Common myeloid progenitor, CD34-positive (primary cell): ENCODE measurements around the gene PICK1.

ENCODE experiments used
- CTCF ChIA-PET: fragments of 350-600 bp; sonication (Branson Sonifier 250); formaldehyde crosslinking; loops from one replicate; lab custom pipeline; 2021; ENCODE audit warnings: antibody characterized with exemption; lab: Charles Lee
- POLR2A ChIA-PET: fragments of 350-600 bp; sonication (Branson Sonifier 250); formaldehyde crosslinking; loops from one replicate; lab custom pipeline; 2021; ENCODE audit warnings: antibody characterized with exemption; lab: Charles Lee
- DNase-seq, 3 donors: peaks; one replicate each; pipeline versions ENCODE4 v3.0.0 to v3.0.0-alpha.2; 2013
- H3K27ac ChIP-seq, 2 experiments: 1 replicate in 1 of 2; 2 replicates in 1 of 2; pipeline ENCODE4 v1.7.0; 2013; ENCODE audit warnings: inconsistent platforms in 2 of 2, low read length in 2 of 2, mild to moderate bottlenecking in 2 of 2, low read depth in 1 of 2, moderate library complexity in 1 of 2; ENCODE audit not compliant: severe bottlenecking in 2 of 2, insufficient read depth in 1 of 2, poor library complexity in 1 of 2
- H3K27me3 ChIP-seq, 5 experiments: replicated peaks in 2 of 5; 1 replicate in 3 of 5; 2 replicates in 2 of 5; pipeline versions ENCODE4 v1.6.1 to v1.7.0; 2013; ENCODE audit warnings: low read length in 4 of 5, mild to moderate bottlenecking in 2 of 5, moderate library complexity in 2 of 5, inconsistent platforms in 1 of 5; ENCODE audit not compliant: insufficient read depth in 5 of 5, control insufficient read depth in 4 of 5
- H3K36me3 ChIP-seq, 4 experiments: 1 replicate in 2 of 4; 2 replicates in 2 of 4; pipeline versions ENCODE4 v1.6.1 to v1.7.0; 2013; ENCODE audit warnings: low read length in 3 of 4, control low read depth in 1 of 4, mild to moderate bottlenecking in 1 of 4; ENCODE audit not compliant: control insufficient read depth in 4 of 4, insufficient read depth in 4 of 4
- H3K4me1 ChIP-seq, 4 experiments: 1 replicate in 3 of 4; 2 replicates in 1 of 4; pipeline versions ENCODE4 v1.6.1 to v1.7.1; 2013; ENCODE audit warnings: low read length in 3 of 4, mild to moderate bottlenecking in 3 of 4, control low read depth in 1 of 4, inconsistent platforms in 1 of 4, moderate library complexity in 1 of 4; ENCODE audit not compliant: control insufficient read depth in 4 of 4, insufficient read depth in 4 of 4; ENCODE audit errors: control extremely low read depth in 1 of 4
- H3K4me3 ChIP-seq, 7 experiments: 1 replicate in 4 of 7; 2 replicates in 3 of 7; pipeline versions ENCODE4 v1.5.1 to v1.7.0; 2013; ENCODE audit warnings: mild to moderate bottlenecking in 7 of 7, low read length in 6 of 7, moderate library complexity in 6 of 7, inconsistent platforms in 2 of 7, low read depth in 2 of 7, control low read depth in 1 of 7; ENCODE audit not compliant: insufficient read depth in 4 of 7, control insufficient read depth in 1 of 7; ENCODE audit errors: extremely low read depth in 1 of 7
- H3K9me3 ChIP-seq, 5 experiments: 1 replicate in 4 of 5; 2 replicates in 1 of 5; pipeline versions ENCODE4 v1.6.1 to v1.7.1; 2013; ENCODE audit warnings: low read length in 4 of 5, mild to moderate bottlenecking in 2 of 5, inconsistent platforms in 1 of 5, low read depth in 1 of 5, moderate library complexity in 1 of 5; ENCODE audit not compliant: control insufficient read depth in 4 of 5, insufficient read depth in 2 of 5; ENCODE audit errors: control extremely low read depth in 1 of 5
- WGBS: methylation state at CpG from one replicate; pipeline ENCODE4 v1.1.5; 2013; ENCODE audit not compliant: insufficient coverage; 5-methylcytosine and 5-hydroxymethylcytosine counted together

Gene PICK1

GRCh38 chr22:38017272-38017920, 39.8 kb upstream of the PICK1 start:
- no peaks in the 10 kb centered on the region for H3K9me3 ChIP-seq
- H3K4me1 ChIP-seq = peaks cover 0 to 20% (median 11%) of the 10 kb centered on the region in 4 experiments
- no peaks in the 10 kb centered on the region for H3K27me3 ChIP-seq
- POLR2A ChIA-PET = interaction anchor here (0.7 kb wide), 1 partner anchor 20 kb away, joined by 3 read pairs; no protein-coding TSS in a partner anchor
- 39% methylated on average over 7 of the region's 7 CpGs for WGBS
- H3K27ac ChIP-seq = no peak overlapping the region
- DNase-seq = peak in 2 of 3 donors; percentile 41 to 43
- CTCF ChIA-PET = interaction anchor here (1.1 to 1.3 kb wide), 3 partner anchors 18 to 34 kb away, joined by 3 to 7 read pairs (median 3); no protein-coding TSS in a partner anchor
- peak overlapping the region in 1 of 7 experiments; percentile 23 for H3K4me3 ChIP-seq
- H3K36me3 ChIP-seq = no peaks in the 10 kb centered on the region

GRCh38 chr22:38017939-38018885, 39.0 kb upstream of the PICK1 start:
- ChIA-PET POLR2A (no interaction called here), CTCF (interaction anchor here (0.6 to 1.3 kb wide), 4 partner anchors 18 to 262 kb away, joined by 3 to 7 read pairs (median 4); no protein-coding TSS in a partner anchor)
- Histone ChIP-seq H3K27ac (no peak overlapping the region), H3K4me3 (no peak overlapping the region), H3K9me3 (no peaks in the 10 kb centered on the region), H3K27me3 (no peaks in the 10 kb centered on the region), H3K4me1 (peaks cover 0 to 20% (median 11%) of the 10 kb centered on the region in 4 experiments), H3K36me3 (no peaks in the 10 kb centered on the region)
- 95% methylated on average over 12 of the region's 12 CpGs for WGBS
- no peak for DNase-seq

- Histone ChIP-seq H3K4me1 (peaks cover 0 to 20% (median 11%) of the 10 kb centered on the region in 4 experiments), H3K27me3 (no peaks in the 10 kb centered on the region), H3K9me3 (no peaks in the 10 kb centered on the region), H3K36me3 (no peaks in the 10 kb centered on the region), H3K27ac (no peak overlapping the region), H3K4me3 (no peak overlapping the region)
- WGBS = 89% methylated on average over 7 of the region's 19 CpGs
- CTCF ChIA-PET = interaction anchor here (0.6 to 1.3 kb wide), 2 partner anchors 25 to 261 kb away, joined by 3 to 4 read pairs; no protein-coding TSS in a partner anchor
- POLR2A ChIA-PET = no interaction called here
- DNase-seq = no peak
Measured at GRCh38 chr22:38018938-38019827, 38.0 kb upstream of the PICK1 start.

DNA sequence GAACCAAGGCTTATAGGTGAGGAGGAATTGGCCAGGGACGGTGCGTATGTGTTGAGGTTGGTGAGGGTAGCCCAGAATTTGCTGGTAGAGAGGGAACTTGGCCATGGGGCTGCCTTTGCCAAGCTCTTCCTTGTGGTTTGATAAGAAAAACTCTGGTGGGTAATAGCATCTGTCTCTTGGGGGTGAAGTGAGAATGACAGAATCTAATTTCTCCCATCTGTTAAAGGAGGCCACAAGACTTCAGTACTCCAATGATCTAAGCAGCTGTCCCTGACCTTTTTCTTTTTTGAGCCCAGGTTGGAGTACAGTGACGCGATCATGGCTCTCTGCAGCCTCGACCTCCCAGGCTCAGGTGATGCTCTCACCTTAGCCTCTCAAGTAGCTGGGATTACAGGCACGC, 36.0 kb upstream of the PICK1 start:
- Histone ChIP-seq H3K4me1 (peaks cover 0 to 20% (median 11%) of the 10 kb centered on the region in 4 experiments), H3K27me3 (no peaks in the 10 kb centered on the region)
- POLR2A ChIA-PET = interaction anchor here (0.7 kb wide), 1 partner anchor 9 kb away, joined by 4 read pairs; no protein-coding TSS in a partner anchor

GRCh38 chr22:38023045-38023444, 34.2 kb upstream of the PICK1 start:
- ChIA-PET CTCF (no interaction called here), POLR2A (no interaction called here)
- Histone ChIP-seq H3K27me3 (no peaks in the 10 kb centered on the region), H3K27ac (no peak overlapping the region), H3K36me3 (no peaks in the 10 kb centered on the region), H3K4me3 (no peak overlapping the region), H3K9me3 (no peaks in the 10 kb centered on the region), H3K4me1 (peaks cover 0 to 6% (median 2%) of the 10 kb centered on the region in 4 experiments)
- no peak for DNase-seq
- WGBS = 95% methylated on average over 3 of the region's 6 CpGs

More for the DNA sequence above, 36.0 kb upstream of the PICK1 start:
- Histone ChIP-seq H3K36me3 (no peaks in the 10 kb centered on the region), H3K27ac (no peak overlapping the region), H3K4me3 (no peak overlapping the region), H3K9me3 (no peaks in the 10 kb centered on the region)
- CTCF ChIA-PET = interaction anchor here (0.7 to 1.2 kb wide), 3 partner anchors 12 to 31 kb away, joined by 3 to 5 read pairs (median 3); no protein-coding TSS in a partner anchor
- no peak for DNase-seq
- 86% methylated on average over 5 of the region's 6 CpGs for WGBS

DNA sequence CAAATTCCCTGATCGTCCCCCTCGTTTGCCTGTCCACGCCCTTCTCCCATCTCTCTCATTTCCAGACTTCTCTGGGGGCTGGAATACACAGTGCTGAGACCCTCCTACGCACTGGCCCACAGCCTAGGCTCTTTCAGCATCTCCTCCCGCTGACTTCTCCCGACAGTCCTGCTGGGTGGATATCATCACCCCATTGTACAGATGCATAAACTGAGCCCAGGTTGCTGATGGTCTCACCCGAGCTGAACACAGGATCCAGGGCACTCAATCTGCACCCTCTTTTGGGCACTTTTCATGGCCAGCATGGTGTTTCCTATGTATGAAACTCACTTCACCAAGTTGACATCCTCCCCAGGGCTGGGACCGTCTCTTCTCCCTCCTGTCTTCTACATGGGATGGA, 31.7 kb upstream of the PICK1 start:
- Histone ChIP-seq H3K27me3 (no peaks in the 10 kb centered on the region), H3K9me3 (no peaks in the 10 kb centered on the region), H3K36me3 (no peaks in the 10 kb centered on the region), H3K4me1 (peaks cover 0 to 5% (median 2%) of the 10 kb centered on the region in 4 experiments), H3K4me3 (no peak overlapping the region), H3K27ac (no peak overlapping the region)
- WGBS = 98% methylated on average over 8 of the region's 8 CpGs
- ChIA-PET CTCF (no interaction called here), POLR2A (no interaction called here)
- DNase-seq = no peak
